ENCODE measurements around the gene GPC3.

GRCh38 chrX:133935076-133935475, 50.3 kb downstream of the GPC3 start:
- TF ChIP-seq, protein P1, sequence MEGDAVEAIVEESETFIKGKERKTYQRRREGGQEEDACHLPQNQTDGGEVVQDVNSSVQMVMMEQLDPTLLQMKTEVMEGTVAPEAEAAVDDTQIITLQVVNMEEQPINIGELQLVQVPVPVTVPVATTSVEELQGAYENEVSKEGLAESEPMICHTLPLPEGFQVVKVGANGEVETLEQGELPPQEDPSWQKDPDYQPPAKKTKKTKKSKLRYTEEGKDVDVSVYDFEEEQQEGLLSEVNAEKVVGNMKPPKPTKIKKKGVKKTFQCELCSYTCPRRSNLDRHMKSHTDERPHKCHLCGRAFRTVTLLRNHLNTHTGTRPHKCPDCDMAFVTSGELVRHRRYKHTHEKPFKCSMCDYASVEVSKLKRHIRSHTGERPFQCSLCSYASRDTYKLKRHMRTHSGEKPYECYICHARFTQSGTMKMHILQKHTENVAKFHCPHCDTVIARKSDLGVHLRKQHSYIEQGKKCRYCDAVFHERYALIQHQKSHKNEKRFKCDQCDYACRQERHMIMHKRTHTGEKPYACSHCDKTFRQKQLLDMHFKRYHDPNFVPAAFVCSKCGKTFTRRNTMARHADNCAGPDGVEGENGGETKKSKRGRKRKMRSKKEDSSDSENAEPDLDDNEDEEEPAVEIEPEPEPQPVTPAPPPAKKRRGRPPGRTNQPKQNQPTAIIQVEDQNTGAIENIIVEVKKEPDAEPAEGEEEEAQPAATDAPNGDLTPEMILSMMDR (IDR thresholded peaks at IDR 0.05), result no peak
- no peak for TF ChIP-seq EP300 (IDR thresholded peaks at IDR 0.05)

All from suprapubic skin (tissue), 3 donors.